ENCODE data around the gene LACTB.
"Not testable (repeated sequence)": the region's sequence is repeated elsewhere in the genome, so short reads cannot be mapped to it uniquely, and the experiment has no call there.

- TF ChIP-seq POLR2A (IDR thresholded peaks at IDR 0.05; ENCODE audit: low read length); GATA1 (IDR thresholded peaks at IDR 0.05; ENCODE audit: low read depth, low read length): not testable (repeated sequence)
Measured at GRCh38 chr15:63098901-63099300, 22.8 kb upstream of the LACTB start.

Data from erythroblast (primary cell).